ENCODE data around the gene LYPD3. TPM values are rescaled to one million over a fixed set of nuclear protein-coding genes. Genes with fewer than 3 reads are reported as not detected.

LYPD3 gene
- total and polyA plus RNA-seq, 10 of the 15 experiments (the other 5 are each of a cell fraction or from before 2014, with no cell fraction given): 0.03 to 0.28 (median 0.12) TPM; not detected in 6

DNA sequence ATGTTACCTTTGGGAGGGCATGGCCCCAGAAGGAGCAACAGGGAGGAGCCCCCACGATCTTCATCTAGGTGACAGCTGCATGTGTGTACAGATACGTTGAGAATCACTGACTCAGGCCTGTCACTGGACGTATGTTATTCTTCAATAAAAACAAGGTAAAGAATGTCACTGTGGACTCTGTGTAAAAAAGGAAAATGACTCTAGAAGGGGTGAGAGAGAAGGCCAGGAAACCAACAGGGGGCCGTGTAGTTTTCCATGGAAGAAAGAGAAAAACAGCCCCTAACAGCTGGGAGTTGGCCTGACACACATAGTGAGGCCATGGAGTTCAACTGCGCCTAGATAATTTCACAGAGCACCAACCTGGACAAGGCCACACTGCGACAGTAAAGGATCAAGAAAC lies 1.9 kb upstream of the LYPD3 start:
- H3K4me3 ChIP-seq: no peak overlapping the region
- FAIRE-seq (no peak), DNase-seq (ENCODE audit: low read depth, low spot score) (no peak), ATAC-seq (no peak)
- POLR2A ChIA-PET: interaction anchor here (0.9 kb wide), 1 partner anchor 37 kb away, joined by 3 read pairs; no protein-coding TSS in a partner anchor
- RAD21 ChIA-PET (ENCODE audit: unreplicated experiment): no interaction called here
- no peak for TF ChIP-seq TBL1XR1 (IDR thresholded peaks at IDR 0.05; ENCODE audit: low read depth, low read length)
- TF ChIP-seq POLR2A (IDR thresholded peaks at IDR 0.05; ENCODE audit: low read depth, low read length): no peak
- TF ChIP-seq, protein P1, sequence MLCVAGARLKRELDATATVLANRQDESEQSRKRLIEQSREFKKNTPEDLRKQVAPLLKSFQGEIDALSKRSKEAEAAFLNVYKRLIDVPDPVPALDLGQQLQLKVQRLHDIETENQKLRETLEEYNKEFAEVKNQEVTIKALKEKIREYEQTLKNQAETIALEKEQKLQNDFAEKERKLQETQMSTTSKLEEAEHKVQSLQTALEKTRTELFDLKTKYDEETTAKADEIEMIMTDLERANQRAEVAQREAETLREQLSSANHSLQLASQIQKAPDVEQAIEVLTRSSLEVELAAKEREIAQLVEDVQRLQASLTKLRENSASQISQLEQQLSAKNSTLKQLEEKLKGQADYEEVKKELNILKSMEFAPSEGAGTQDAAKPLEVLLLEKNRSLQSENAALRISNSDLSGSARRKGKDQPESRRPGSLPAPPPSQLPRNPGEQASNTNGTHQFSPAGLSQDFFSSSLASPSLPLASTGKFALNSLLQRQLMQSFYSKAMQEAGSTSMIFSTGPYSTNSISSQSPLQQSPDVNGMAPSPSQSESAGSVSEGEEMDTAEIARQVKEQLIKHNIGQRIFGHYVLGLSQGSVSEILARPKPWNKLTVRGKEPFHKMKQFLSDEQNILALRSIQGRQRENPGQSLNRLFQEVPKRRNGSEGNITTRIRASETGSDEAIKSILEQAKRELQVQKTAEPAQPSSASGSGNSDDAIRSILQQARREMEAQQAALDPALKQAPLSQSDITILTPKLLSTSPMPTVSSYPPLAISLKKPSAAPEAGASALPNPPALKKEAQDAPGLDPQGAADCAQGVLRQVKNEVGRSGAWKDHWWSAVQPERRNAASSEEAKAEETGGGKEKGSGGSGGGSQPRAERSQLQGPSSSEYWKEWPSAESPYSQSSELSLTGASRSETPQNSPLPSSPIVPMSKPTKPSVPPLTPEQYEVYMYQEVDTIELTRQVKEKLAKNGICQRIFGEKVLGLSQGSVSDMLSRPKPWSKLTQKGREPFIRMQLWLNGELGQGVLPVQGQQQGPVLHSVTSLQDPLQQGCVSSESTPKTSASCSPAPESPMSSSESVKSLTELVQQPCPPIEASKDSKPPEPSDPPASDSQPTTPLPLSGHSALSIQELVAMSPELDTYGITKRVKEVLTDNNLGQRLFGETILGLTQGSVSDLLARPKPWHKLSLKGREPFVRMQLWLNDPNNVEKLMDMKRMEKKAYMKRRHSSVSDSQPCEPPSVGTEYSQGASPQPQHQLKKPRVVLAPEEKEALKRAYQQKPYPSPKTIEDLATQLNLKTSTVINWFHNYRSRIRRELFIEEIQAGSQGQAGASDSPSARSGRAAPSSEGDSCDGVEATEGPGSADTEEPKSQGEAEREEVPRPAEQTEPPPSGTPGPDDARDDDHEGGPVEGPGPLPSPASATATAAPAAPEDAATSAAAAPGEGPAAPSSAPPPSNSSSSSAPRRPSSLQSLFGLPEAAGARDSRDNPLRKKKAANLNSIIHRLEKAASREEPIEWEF (IDR thresholded peaks at IDR 0.05; ENCODE audit: insufficient replicate concordance, low read depth, low read length): no peak
- no peak for TF ChIP-seq SPI1 (IDR thresholded peaks at IDR 0.05; ENCODE audit: borderline replicate concordance, insufficient read depth, low read depth, low read length)
- no peak for TF ChIP-seq SRF (IDR thresholded peaks at IDR 0.05; ENCODE audit: low read depth in 2 of 2, low read length in 2 of 2)
- TF ChIP-seq SUPT20H (IDR thresholded peaks at IDR 0.05; ENCODE audit: borderline replicate concordance, control insufficient read depth, low read depth, low read length): no peak
- TF ChIP-seq, protein P2, sequence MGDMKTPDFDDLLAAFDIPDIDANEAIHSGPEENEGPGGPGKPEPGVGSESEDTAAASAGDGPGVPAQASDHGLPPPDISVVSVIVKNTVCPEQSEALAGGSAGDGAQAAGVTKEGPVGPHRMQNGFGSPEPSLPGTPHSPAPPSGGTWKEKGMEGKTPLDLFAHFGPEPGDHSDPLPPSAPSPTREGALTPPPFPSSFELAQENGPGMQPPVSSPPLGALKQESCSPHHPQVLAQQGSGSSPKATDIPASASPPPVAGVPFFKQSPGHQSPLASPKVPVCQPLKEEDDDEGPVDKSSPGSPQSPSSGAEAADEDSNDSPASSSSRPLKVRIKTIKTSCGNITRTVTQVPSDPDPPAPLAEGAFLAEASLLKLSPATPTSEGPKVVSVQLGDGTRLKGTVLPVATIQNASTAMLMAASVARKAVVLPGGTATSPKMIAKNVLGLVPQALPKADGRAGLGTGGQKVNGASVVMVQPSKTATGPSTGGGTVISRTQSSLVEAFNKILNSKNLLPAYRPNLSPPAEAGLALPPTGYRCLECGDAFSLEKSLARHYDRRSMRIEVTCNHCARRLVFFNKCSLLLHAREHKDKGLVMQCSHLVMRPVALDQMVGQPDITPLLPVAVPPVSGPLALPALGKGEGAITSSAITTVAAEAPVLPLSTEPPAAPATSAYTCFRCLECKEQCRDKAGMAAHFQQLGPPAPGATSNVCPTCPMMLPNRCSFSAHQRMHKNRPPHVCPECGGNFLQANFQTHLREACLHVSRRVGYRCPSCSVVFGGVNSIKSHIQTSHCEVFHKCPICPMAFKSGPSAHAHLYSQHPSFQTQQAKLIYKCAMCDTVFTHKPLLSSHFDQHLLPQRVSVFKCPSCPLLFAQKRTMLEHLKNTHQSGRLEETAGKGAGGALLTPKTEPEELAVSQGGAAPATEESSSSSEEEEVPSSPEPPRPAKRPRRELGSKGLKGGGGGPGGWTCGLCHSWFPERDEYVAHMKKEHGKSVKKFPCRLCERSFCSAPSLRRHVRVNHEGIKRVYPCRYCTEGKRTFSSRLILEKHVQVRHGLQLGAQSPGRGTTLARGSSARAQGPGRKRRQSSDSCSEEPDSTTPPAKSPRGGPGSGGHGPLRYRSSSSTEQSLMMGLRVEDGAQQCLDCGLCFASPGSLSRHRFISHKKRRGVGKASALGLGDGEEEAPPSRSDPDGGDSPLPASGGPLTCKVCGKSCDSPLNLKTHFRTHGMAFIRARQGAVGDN (IDR thresholded peaks at IDR 0.05): no peak
- TF ChIP-seq SREBF2 (IDR thresholded peaks at IDR 0.05; ENCODE audit: low read length): no peak
- TF ChIP-seq IRF4 (IDR thresholded peaks at IDR 0.05; ENCODE audit: low read depth, low read length): no peak
- H3K36me3 ChIP-seq (ENCODE audit: control insufficient read depth in 2 of 2, insufficient read depth in 2 of 2, low read length in 1 of 2): no peaks in the 10 kb centered on the region
- 39% methylated on average over 6 of the region's 6 CpGs for WGBS (ENCODE audit: insufficient coverage, insufficient replicate concordance, low lambda C conversion rate, missing lambda C conversion rate)
- in situ Hi-C loops (cut with MboI): no loop called here
- H3K9me3 ChIP-seq (replicated peaks; ENCODE audit: control insufficient read depth, insufficient read depth, low read length): no peaks in the 10 kb centered on the region
- H3K27me3 ChIP-seq (replicated peaks in 1 of 2; ENCODE audit: control insufficient read depth in 2 of 2, insufficient read depth in 2 of 2, low read length in 1 of 2): no peaks in the 10 kb centered on the region
- H3K4me2 ChIP-seq (ENCODE audit: control insufficient read depth, insufficient read depth): no peak overlapping the region
- no TSS peak for BruUV-seq (replicated peaks)
- no peak overlapping the region for H3K27ac ChIP-seq (ENCODE audit: control insufficient read depth, insufficient read depth)
- H3K79me2 ChIP-seq (ENCODE audit: control insufficient read depth, insufficient read depth, low read length): no peaks in the 10 kb centered on the region
- H2AFZ ChIP-seq (ENCODE audit: control insufficient read depth, low read depth, low read length): no peak overlapping the region
- intact Hi-C loops (cut with micrococcal nuclease; ENCODE audit: unreplicated experiment): no loop called here
- CTCF ChIA-PET: interaction anchor here (1.2 to 3.1 kb wide), 2 partner anchors 51 to 53 kb away, joined by 4 to 11 read pairs; no protein-coding TSS in a partner anchor
- SMC1A ChIA-PET (ENCODE audit: uncharacterized antibody, unreplicated experiment): interaction anchor here (1.1 to 1.2 kb wide), 2 partner anchors 23 to 53 kb away, joined by 3 to 4 read pairs; no protein-coding TSS in a partner anchor
- H4K20me1 ChIP-seq (ENCODE audit: control insufficient read depth, insufficient read depth): no peaks in the 10 kb centered on the region
- peaks cover 8% of the 10 kb centered on the region; the same call in 1 of the 2 replicates for H3K4me1 ChIP-seq (ENCODE audit: control insufficient read depth, insufficient read depth, low read length)
- H3K9ac ChIP-seq (ENCODE audit: control insufficient read depth, insufficient read depth, low read length): no peak overlapping the region

Data from GM12878 (cell line).